Tibial artery (tissue), 4 donors: ENCODE data around the gene SNX8.
A peak's percentile ranks its signal among the peaks of the same experiment; 100 is the strongest.

ENCODE experiments used
- DNase-seq, 2 donors: peaks; one replicate each; pipeline ENCODE4 v3.0.0-alpha.2; 2019
- H3K27ac ChIP-seq, 2 donors: fragments of 200-600 bp; sonication (generic) in 1 of 2; 1 replicate in 1 of 2; 2 replicates in 1 of 2; pipeline ENCODE4 v1.5.1; 2018 to 2019; ENCODE audit warnings: mild to moderate bottlenecking in 1 of 2
- H3K27me3 ChIP-seq, 2 donors: fragments of 200-600 bp; sonication (generic) in 1 of 2; one replicate each; pipeline versions ENCODE4 v1.5.1 to v1.6.0; 2016 to 2019
- H3K36me3 ChIP-seq, 3 donors: fragments of 200-600 bp; sonication (generic) in 2 of 3; one replicate each; pipeline ENCODE4 v1.5.1; 2016 to 2019; ENCODE audit warnings: mild to moderate bottlenecking in 2 of 3
- H3K4me1 ChIP-seq, 4 donors: fragments of 200-600 bp; sonication (generic) in 2 of 4; 1 replicate in 3 of 4; 2 replicates in 1 of 4; pipeline ENCODE4 v1.5.1; 2016 to 2019
- H3K4me3 ChIP-seq, 2 donors: fragments of 200-600 bp; sonication (generic) in 1 of 2; 1 replicate in 1 of 2; 2 replicates in 1 of 2; pipeline ENCODE4 v1.5.1; 2018 to 2019; ENCODE audit warnings: mild to moderate bottlenecking in 2 of 2
- H3K9me3 ChIP-seq, 3 donors: fragments of 200-600 bp; sonication (generic) in 1 of 3; one replicate each; pipeline ENCODE4 v1.5.1; 2016 to 2019
- intact Hi-C: fragments of 100-400 bp; cut with DNase I; formaldehyde crosslinking; loops from one replicate; pipeline ENCODE4 v1.15.0; 2023; ENCODE audit warnings: low total_unique reads
- TF ChIP-seq, protein P1 (sequence below), 2 experiments: fragments of 200-600 bp in 1 of 2; fragments of 450-650 bp in 1 of 2; IDR thresholded peaks; one replicate each; pipeline ENCODE4 v1.5.1; 2017 to 2019; ENCODE audit warnings: antibody characterized with exemption in 2 of 2, mild to moderate bottlenecking in 1 of 2, moderate library complexity in 1 of 2

SNX8 gene

DNA sequence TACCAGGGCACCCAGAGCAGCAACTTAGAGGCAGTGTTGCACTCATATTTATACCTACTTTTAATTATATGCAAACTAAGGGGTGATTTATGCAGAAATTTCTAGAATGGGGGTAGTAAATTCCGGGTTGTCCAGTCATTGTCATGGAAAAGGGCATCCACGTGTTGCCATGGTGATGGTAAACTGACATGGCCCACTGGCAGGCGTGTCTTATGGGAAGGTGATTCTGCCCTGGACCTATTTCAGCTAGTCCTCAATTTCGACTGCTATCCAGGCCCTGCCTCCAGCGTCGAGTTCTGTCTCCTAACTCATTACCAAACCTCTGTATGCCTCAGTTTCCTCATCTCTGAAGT is 12.8 kb downstream of the SNX8 start:
- H3K36me3 ChIP-seq = no peaks in the 10 kb centered on the region
- intact Hi-C loops = no loop called here

DNA sequence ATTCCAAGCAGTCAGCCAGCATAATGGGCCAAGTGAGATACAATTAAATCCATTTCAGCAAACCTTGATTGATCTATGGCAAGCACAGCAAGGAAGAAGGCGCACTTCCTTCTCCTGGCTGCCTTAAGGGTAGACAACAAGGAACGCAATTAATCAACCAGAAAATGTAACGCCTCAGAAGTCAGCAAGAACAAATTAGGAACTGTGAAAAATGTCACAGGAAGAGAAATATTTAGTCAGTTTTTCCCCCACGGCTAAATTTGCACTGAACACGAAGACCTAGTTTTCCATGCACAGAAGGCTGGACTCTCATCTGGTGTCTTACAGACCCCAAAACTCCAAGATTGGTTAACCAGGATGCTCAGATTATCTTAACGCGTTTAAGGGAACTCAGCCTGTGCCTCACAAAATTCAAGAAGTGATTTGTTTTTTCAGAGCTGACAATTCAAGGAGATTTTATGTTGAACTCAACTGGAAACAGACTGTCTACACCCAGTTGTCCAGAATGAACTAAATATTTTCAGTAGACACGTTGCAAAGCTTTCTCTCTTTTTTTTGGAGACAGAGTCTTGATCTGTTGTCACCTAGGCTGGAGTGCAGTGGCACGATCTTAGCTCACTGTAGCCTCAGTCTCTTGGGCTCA is 14.2 kb downstream of the SNX8 start:
- no peak for DNase-seq
- H3K27ac ChIP-seq = peak overlapping the region; percentile 40 to 49
- TF ChIP-seq, protein P1, sequence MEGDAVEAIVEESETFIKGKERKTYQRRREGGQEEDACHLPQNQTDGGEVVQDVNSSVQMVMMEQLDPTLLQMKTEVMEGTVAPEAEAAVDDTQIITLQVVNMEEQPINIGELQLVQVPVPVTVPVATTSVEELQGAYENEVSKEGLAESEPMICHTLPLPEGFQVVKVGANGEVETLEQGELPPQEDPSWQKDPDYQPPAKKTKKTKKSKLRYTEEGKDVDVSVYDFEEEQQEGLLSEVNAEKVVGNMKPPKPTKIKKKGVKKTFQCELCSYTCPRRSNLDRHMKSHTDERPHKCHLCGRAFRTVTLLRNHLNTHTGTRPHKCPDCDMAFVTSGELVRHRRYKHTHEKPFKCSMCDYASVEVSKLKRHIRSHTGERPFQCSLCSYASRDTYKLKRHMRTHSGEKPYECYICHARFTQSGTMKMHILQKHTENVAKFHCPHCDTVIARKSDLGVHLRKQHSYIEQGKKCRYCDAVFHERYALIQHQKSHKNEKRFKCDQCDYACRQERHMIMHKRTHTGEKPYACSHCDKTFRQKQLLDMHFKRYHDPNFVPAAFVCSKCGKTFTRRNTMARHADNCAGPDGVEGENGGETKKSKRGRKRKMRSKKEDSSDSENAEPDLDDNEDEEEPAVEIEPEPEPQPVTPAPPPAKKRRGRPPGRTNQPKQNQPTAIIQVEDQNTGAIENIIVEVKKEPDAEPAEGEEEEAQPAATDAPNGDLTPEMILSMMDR (IDR thresholded peaks at IDR 0.05) = no peak
- peaks cover 0 to 6% (median 2%) of the 10 kb centered on the region in 4 donors for H3K4me1 ChIP-seq
- no peaks in the 10 kb centered on the region for H3K36me3 ChIP-seq
- no peaks in the 10 kb centered on the region for H3K27me3 ChIP-seq
- H3K9me3 ChIP-seq = no peaks in the 10 kb centered on the region
- intact Hi-C loops = no loop called here
- H3K4me3 ChIP-seq = peak overlapping the region in 1 of 2 donors; percentile 10

More for the DNA sequence above, 12.8 kb downstream of the SNX8 start:
- TF ChIP-seq, protein P1 (IDR thresholded peaks at IDR 0.05) = no peak
- no peak for DNase-seq
- H3K27ac ChIP-seq = no peak overlapping the region
- no peaks in the 10 kb centered on the region for H3K9me3 ChIP-seq
- peaks cover 0 to 6% (median 2%) of the 10 kb centered on the region in 4 donors for H3K4me1 ChIP-seq
- no peak overlapping the region for H3K4me3 ChIP-seq
- no peaks in the 10 kb centered on the region for H3K27me3 ChIP-seq

DNA sequence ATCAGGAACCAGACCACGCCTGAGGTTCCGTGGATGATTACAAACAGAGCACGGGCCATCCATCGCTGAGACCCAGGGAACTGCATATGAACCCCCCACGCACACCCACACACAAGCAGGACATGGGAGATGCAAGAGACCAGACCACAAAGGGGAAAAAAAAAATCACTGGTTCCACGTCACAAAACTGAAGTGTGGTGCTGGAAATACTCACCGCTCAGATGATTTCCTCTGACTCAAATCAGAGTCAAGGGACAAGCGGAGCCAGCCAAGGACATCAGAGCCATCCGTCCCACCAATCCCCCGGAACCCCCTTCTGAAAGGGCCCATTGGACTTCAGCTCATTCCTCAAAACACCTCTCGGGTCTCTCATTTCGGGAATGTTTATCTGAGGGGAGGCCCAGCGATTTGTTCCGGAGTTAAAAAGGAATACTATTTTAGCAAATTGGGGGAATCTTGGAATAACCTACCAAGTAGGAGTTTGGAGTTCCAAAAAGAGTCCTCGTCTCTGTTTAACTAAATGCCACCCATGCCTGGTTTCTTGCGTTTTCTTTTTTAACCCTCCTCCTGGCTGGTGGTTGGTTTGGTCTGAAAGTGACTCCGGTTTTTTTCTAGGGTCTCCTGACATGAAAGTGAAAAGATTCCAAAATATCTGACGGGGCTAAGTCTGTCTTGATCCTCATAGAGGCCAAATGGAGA is 15.0 kb downstream of the SNX8 start:
- H3K4me1 ChIP-seq = peaks cover 0 to 6% (median 2%) of the 10 kb centered on the region in 4 donors
- TF ChIP-seq, protein P1 (IDR thresholded peaks at IDR 0.05) = no peak
- peak in 1 of 2 donors; percentile 55 for DNase-seq
- peak overlapping the region; percentile 40 to 49 for H3K27ac ChIP-seq
- H3K9me3 ChIP-seq = no peaks in the 10 kb centered on the region
- H3K27me3 ChIP-seq = no peaks in the 10 kb centered on the region
- intact Hi-C loops = no loop called here
- H3K36me3 ChIP-seq = no peaks in the 10 kb centered on the region
- peak overlapping the region in 1 of 2 donors; percentile 10 for H3K4me3 ChIP-seq

DNA sequence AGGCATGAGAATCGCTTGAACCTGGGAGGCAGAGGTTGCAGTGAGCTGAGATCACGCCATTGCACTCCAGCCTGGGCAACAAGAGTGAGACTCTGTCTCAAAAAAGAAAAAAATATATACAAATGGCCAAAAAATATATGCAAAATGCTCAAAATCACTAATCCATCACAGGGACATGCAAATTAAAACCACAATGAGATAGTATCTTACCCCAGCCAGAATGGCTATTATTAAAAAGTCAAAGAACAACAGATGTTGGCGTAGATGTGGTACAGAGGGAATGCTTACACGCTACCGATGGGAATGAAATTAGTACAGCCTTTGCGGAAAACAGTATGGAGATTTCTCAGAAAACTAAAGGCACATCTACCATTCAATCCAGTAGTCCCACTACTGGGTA is 17.4 kb downstream of the SNX8 start:
- Histone ChIP-seq H3K27ac (no peak overlapping the region), H3K9me3 (no peaks in the 10 kb centered on the region), H3K27me3 (no peaks in the 10 kb centered on the region), H3K4me3 (no peak overlapping the region), H3K36me3 (no peaks in the 10 kb centered on the region), H3K4me1 (peaks cover 0 to 6% (median 2%) of the 10 kb centered on the region in 4 donors)
- TF ChIP-seq, protein P1 (IDR thresholded peaks at IDR 0.05) = no peak
- DNase-seq = no peak
- intact Hi-C loops = no loop called here

DNA sequence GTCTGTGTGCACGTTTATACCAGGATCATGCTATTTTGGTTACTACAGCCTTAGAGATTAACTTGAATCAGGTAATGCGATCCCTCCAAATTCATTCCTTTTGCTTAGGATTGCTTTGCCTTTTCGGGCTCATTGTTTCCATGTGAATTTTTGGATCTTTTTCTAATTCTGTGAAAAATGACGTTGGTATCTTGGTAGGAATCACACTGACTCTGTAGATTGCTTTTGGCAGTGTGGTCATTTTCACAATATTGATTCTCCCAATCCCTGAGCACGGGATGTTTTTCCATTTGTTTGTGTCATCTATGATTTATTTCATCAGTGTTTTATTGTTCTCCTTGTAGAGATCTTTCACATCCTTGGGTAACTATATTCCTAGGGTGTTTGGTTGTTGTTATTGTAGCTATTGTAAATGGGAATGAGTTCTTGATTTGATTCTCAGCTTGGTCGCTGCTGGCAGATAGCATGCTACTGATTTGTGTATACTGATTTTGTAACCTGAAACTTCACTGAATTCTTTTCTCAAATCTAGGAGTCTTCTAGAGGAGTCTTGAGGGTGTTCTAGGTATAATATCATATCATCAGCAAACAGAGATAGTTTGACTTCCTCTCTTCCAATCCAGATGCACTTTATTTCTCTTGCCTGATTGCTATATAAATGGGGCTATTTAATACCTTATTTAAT is 18.2 kb downstream of the SNX8 start:
- DNase-seq = no peak
- Histone ChIP-seq H3K4me1 (peaks cover 0 to 6% (median 2%) of the 10 kb centered on the region in 4 donors), H3K9me3 (no peaks in the 10 kb centered on the region), H3K36me3 (no peaks in the 10 kb centered on the region), H3K27me3 (no peaks in the 10 kb centered on the region), H3K4me3 (no peak overlapping the region), H3K27ac (no peak overlapping the region)
- intact Hi-C loops = no loop called here
- TF ChIP-seq, protein P1 (IDR thresholded peaks at IDR 0.05) = no peak
